G401 (cell line): Measurements from ENCODE around the gene SRSF1. TPM values are rescaled to one million over a fixed set of nuclear protein-coding genes. Genes with fewer than 3 reads are reported as not detected.
A peak's percentile ranks its signal among the peaks of the same experiment; 100 is the strongest.
"Not testable (repeated sequence)": the region's sequence is repeated elsewhere in the genome, so short reads cannot be mapped to it uniquely, and the experiment has no call there.

Experiments
- DNase-seq: peaks from one replicate; pipeline ENCODE4 v3.0.0-alpha.2; 2015; ENCODE audit warnings: low spot score
- in situ Hi-C: cut with HindIII; loops from 2 replicates; pipeline ENCODE4 v1.10.0; 2016; ENCODE audit warnings: low sequenced_read_pairs, mixed read lengths
- total RNA-seq: library from RNA; depleted of rRNA; stranded (reverse); fragments of >200 nt; shearing (Covaris generic); gene quantifications from 2 replicates; pipeline ENCODE4 v1.2.3, GENCODE V29; 2014; rRNA removed

SRSF1 gene, protein sequence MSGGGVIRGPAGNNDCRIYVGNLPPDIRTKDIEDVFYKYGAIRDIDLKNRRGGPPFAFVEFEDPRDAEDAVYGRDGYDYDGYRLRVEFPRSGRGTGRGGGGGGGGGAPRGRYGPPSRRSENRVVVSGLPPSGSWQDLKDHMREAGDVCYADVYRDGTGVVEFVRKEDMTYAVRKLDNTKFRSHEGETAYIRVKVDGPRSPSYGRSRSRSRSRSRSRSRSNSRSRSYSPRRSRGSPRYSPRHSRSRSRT
- 461 and 585 TPM in 2 replicates for total RNA-seq

DNA sequence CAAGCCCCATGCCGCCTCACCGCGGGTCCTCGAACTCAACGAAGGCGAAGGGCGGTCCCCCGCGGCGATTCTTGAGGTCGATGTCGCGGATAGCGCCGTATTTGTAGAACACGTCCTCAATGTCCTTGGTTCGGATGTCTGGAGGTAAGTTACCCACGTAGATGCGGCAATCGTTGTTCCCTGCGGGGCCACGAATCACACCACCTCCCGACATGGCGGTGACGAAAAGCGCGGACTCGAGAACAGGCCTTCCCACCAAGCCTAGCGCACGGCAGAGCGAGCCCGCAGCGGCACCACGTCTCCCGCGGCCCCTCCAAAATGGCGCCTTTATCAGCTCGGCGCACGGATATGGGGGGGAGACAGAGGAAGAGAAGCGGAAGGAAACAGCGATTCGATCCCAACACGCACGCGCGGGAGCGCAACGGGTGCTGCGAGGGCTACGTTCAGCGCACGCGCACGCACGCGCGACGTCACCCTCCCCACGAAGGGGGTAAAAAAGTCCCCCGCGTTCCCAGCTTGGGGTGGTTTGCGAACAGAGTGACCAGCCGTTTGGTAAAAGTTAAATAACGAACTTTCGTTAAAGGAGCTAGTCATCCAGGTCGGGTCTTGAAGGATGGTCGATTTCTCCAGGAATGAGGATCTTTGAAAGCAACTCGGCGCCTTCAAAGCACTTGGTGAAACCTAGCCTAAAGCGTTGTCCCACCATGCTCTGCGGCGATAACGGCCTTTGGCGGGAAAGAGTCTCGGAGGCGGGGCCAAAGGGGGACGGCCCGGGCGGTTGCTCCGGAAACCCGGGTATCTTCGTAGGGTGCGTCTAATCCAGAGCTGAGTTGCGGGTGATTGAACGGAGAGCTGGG, at the start of gene SRSF1:
SRSF1 (minus strand) TSS at position 323 of the 857 bp plus-strand sequence; CDS start at position 214, 109 bp downstream.
- DNase-seq: peak; percentile 97
- in situ Hi-C loops: no loop called here

- DNase-seq: no peak
- in situ Hi-C loops: no loop called here
These were observed 49.4 kb upstream of the SRSF1 start for GRCh38 chr17:58056476-58056875.

DNA sequence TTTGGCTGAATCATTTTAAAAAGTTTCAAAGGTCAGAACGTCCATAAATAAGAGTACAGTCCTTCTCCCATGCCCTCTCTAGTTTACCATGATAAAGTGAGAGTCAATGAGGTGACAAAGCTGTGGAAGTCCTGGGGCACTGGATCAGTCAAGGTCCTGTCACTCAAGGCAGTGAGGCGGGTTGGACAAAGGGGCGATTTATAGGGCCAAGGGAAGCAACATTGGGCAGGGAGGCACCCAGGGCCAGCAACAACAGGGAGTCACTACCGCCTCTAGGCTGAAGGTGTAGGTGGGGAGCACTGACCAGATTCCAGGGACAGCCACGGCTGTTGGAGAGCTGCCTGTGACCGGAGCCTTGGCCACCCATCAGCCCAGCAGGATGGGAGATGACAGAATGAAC, 47.6 kb upstream of the SRSF1 start:
- in situ Hi-C loops: no loop called here
- DNase-seq: no peak

- DNase-seq: no peak
- in situ Hi-C loops: no loop called here
These were observed 46.1 kb upstream of the SRSF1 start for GRCh38 chr17:58052945-58053715.

DNA sequence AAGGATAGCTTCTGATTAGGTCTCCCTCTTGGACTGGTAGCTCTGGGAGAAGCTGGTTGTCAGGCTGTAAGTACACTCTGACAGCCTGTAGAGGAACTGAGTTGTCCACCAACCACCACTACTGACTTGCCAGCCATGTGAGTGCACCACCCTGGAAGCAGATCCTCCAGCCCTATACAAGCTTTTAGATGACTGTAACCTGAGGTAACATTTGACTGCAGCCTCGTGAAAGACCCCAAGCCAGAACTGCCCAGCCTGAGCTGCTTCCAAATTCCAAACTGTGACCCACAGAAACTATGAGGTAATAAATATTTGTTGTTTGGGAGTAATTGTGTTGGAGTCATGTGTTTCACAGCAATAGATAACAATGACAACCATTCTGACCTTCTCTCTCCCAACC, 45.4 kb upstream of the SRSF1 start:
- in situ Hi-C loops: no loop called here
- no peak for DNase-seq

GRCh38 chr17:58051468-58051867, 44.4 kb upstream of the SRSF1 start:
- DNase-seq: no peak

GRCh38 chr17:58050966-58051365, 43.9 kb upstream of the SRSF1 start:
- no peak for DNase-seq
- in situ Hi-C loops: no loop called here

More at GRCh38 chr17:58051468-58051867, 44.4 kb upstream of the SRSF1 start:
- in situ Hi-C loops: no loop called here

DNA sequence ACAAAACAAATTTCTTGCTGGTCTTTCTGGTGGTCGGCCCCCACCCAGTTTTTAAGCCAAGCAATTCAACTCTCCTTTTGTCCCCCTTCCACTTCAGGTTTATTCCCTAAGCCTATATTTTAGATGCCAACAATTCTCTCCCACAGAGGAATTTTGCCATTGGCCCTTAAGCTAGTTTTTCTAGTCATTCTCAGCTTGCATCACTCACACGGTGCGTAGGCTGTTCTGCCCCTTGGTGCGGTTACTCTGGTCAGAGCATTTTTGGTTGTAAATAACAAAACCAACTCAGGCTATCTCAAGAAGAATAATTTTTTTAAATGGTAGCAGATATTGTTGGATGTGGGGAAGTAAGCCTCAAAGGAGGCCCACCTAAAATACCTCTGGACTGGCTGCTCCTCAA, 42.5 kb upstream of the SRSF1 start:
- in situ Hi-C loops: no loop called here

DNA sequence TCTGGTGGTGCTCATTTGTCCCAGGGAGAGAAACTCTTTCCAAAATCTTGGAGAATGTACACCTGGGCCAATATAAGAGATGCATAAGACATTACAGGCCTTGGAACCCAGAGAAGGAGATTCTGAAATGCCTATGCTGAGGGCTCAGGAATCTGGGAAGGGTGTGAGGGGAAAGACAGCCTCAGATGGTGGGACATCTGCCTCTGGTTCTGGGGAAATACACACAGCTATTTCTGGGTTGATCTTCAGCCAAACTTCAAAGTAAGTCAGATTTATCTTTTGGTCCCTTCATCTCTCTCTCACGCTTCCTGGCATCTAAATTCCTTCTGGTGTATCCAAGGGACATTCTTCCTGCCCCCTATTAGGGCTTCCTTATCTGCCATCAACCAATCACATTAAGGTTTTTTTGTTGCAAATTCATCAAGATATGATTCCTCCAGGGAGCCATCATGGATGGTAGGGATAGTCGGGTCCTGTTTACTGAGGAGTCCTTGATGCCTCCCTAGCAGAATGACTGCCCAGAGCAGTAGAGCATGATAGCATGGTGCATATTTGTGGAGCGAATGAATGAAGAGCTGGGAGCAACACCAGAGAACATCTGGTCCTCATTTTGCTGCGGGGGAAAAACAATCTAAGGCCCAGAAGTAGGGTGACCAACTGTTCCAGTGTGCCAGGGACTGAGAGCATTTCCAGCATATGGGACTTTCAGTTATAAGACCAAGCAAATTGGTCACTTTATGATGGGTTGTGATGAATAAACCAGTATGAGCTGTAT, 40.5 kb upstream of the SRSF1 start:
- peak; percentile 19 for DNase-seq

More for the DNA sequence above, 42.5 kb upstream of the SRSF1 start:
- no peak for DNase-seq

GRCh38 chr17:58046239-58047094, 39.4 kb upstream of the SRSF1 start:
- in situ Hi-C loops: no loop called here
- DNase-seq: peak; percentile 82

More for the DNA sequence above, 40.5 kb upstream of the SRSF1 start:
- in situ Hi-C loops: no loop called here

DNA sequence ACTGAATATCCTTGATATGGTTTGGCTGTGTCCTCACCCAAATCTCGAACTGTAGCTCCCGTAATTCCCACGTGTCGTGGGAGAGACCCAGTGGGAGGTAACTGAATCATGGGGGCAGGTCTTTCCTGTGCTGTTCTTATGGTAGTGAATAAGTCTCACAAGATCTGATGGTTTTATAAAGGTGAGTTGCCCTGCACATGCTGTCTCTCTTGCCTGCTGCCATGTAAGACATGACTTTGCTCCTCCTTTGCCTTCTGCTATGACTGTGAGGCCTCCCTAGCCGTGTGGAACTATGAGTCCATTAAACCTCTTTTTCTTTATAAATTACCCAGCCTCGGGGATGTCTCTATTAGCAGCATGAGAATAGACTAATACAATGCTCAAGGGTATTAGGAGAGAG, 37.2 kb upstream of the SRSF1 start:
- DNase-seq, in situ Hi-C loops: not testable (repeated sequence)

- in situ Hi-C loops: no loop called here
- no peak for DNase-seq
These were observed 36.5 kb upstream of the SRSF1 start for GRCh38 chr17:58043221-58044181.

- in situ Hi-C loops: no loop called here
- no peak for DNase-seq
These were observed 34.1 kb upstream of the SRSF1 start for GRCh38 chr17:58041161-58041560.

DNA sequence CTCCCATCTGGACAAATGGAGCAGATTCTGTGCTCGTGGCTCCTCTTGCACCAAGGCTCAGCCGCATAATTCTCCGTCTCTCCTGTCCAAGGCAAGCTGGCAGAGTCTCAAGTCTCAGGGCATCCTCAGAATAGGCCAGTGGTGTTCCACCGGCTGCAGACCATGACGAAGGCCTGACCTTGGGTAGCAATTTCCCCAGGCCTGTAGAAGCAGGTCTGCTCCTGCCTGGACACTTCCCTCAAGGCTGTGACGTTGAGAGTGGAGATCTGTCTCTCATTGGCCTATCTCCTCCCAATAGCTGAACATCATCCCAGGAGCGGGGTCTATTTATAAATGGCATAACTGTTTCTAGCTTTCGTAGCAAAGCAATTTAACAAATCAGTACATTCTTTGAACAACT, 33.3 kb upstream of the SRSF1 start:
- no peak for DNase-seq
- in situ Hi-C loops: no loop called here

- DNase-seq: no peak
- in situ Hi-C loops: no loop called here
These were observed 32.9 kb upstream of the SRSF1 start for GRCh38 chr17:58039975-58040374.

DNA sequence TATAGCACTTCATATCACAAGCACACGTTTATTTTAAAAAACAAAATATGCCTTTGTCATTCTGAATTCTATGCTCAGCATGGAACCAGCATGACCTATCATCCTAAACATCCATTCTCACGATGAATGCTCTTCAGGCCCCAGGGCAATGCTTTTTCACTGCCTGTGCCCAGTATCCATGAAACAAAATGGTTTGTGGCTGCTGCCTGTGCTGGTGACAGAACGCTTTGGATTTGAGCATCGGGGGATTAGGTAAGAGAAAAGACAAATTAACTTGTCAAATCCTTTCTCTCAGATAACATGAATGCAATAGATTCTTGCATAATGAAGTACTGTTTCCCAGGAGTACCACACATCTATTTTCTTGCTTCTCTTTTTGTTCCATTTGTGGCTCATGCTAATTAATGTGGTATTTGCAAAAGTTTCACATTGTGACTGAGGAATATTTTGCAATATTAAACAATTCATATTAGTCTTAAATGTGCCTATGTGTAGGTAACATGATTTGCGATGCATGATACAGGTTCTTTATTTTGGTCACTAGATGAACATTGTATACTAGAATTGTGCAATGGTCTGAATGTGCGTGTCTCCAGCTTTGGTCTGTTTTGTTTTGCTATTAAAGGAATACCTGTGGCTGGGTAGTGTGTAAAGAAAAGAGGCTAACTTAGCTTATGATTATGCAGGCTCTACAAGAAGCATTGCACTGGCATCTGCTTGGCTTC, 25.8 kb upstream of the SRSF1 start:
- in situ Hi-C loops: no loop called here

More for the DNA sequence above, 25.8 kb upstream of the SRSF1 start:
- DNase-seq: no peak
